Hepatocyte (in vitro differentiated cells): ENCODE measurements around the gene SLC32A1.

Experiments
- CTCF ChIP-seq: fragments of 200-600 bp; sonication (generic); IDR thresholded peaks from 2 replicates; pipeline ENCODE4 v1.5.1; 2016; ENCODE audit warnings: antibody characterized with exemption, mild to moderate bottlenecking; ENCODE audit not compliant: poor library complexity
- EZH2phosphoT487 ChIP-seq: fragments of 200-600 bp; sonication (generic); IDR thresholded peaks from one replicate; pipeline ENCODE4 v1.6.1; 2018; ENCODE audit warnings: antibody characterized with exemption, mild to moderate bottlenecking, low read depth, moderate library complexity; ENCODE audit not compliant: unreplicated experiment, severe bottlenecking

- no peak for TF ChIP-seq CTCF
- no peak for TF ChIP-seq EZH2phosphoT487
These were observed 23.3 kb downstream of the SLC32A1 start for GRCh38 chr20:38747495-38748096.
